ENCODE data around the gene XKRX.
A peak's percentile ranks its signal among the peaks of the same experiment; 100 is the strongest.

Gene XKRX

DNA sequence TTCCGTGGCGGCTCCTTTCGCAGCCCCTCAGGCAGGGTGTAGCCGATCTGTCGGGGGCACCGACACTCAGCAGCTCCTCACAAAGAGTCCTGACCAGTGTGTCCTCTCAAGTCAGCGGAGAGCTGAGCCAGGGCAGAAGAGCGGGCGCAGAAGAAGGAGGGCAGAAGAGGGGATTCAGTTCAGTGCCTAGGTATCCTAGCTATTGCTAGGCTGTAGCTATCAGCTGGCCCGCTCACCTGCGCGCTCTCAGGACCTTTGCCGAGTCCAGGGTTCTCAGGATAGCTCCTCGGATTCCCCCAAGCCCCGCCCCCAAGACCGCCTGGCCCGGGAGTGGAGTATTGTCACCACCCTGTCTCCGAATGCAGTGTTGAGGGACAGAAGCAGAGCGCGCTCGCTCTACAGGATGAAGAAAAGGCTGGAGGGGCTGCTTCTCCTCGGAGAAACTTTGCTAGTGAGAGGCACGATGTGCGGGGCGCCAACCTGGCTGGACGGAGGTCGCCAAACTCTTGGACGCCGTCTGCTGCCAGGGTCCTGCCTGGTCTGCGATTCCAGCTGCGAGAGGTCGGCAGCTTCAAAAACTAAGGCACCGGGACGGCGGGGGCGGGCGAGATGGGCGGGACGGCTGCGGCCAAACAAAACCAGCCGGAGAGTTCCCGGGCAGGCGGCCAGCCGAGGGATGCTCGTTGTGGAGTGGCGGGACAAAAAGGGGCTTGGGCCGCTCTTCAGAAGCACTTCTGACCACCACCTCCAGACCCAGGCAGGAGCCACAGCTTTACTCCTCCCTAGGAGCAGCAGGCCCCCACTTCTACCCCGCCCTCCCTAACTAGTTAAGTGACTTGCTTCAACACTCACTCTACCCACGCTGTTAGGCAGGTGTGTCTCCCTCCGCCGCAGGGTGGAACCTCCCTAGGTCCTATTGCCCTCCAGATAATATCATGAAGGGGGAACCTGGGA is at the start of gene XKRX:
XKRX (minus strand) TSS at position 258 of the 954 bp plus-strand sequence. CDS start 613 bp downstream, outside the sequence.
- peak; percentile 6 to 24 for DNase-seq (ENCODE audit: low read depth in 2 of 2)

GRCh38 chrX:100976211-100976610 is 47.5 kb upstream of the XKRX start:
- no peak for DNase-seq (ENCODE audit: low read depth in 2 of 2)

DNA sequence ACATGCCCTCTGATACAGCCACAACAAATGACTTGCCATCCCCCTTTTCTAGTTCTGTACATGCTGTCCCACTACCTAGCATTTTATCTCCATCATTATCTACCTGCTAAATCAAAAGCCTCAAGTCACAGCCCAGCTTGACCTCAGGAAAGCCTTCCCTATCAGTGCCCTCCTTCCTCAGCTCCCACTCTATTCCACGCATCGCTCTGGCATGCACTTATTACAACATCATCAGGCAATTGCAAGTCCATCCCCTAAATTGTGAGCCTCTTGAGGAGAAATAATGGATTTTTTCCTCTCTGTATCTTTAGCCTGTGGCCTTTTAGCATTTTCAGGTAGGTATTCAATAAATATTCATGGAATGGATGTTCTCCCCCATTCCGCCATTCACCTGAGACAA is 46.5 kb upstream of the XKRX start:
- no peak for DNase-seq (ENCODE audit: low read depth in 2 of 2)

- DNase-seq (ENCODE audit: low read depth in 2 of 2) = no peak
Observed at GRCh38 chrX:100973411-100973810, 44.7 kb upstream of the XKRX start.

- DNase-seq (ENCODE audit: low read depth in 2 of 2) = no peak
Observed at GRCh38 chrX:100969936-100970335, 41.2 kb upstream of the XKRX start.

GRCh38 chrX:100969408-100969807 is 40.7 kb upstream of the XKRX start, which contains the start of gene ARL13A:
Gene ARL13A (plus strand): TSS chrX:100969708. CDS start chrX:100973690, 3,982 bp downstream.
- no peak for DNase-seq (ENCODE audit: low read depth in 2 of 2)

DNA sequence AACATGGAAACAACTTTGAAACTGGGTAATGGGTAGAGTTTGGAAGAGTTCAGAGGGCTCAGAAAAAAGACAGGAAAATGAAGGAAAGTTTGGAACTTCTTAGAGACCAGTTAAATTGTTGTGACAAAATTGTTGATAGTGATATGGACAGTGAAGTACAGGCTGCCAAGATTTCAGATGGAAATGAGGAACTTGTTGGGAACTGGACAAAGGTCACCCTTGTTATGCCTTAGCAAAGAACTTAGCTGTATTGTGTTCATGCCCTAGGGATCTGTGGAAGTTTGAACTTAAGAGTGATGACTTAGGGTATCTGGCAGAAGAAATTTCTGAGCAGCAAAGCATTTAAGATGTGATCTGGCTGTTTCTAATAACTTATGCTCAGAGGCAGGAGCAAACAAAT is 35.6 kb upstream of the XKRX start:
- DNase-seq (ENCODE audit: low read depth in 2 of 2) = no peak

- DNase-seq (ENCODE audit: low read depth in 2 of 2) = no peak
Observed at GRCh38 chrX:100962811-100963210, 34.1 kb upstream of the XKRX start.

DNA sequence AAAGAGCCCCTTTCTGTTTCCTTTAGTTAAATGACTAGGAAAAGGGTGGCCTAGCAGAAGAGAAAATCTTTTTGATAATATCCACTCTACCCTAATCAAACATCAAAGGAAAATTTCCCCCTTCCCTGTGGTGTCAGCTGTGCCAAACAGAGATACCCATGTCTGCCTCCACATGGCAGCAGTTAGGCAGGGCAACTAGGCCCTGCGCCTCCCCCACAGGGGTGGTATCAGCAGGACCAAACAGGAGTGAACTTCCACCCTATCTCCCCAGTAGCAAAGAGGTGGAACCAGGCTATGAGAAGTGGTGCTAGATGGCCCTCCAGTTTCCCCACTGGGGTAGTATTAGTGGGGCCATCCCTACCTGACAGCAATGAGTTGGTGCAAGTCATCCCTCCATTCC is 19.8 kb upstream of the XKRX start:
- no peak for DNase-seq (ENCODE audit: low read depth in 2 of 2)

DNA sequence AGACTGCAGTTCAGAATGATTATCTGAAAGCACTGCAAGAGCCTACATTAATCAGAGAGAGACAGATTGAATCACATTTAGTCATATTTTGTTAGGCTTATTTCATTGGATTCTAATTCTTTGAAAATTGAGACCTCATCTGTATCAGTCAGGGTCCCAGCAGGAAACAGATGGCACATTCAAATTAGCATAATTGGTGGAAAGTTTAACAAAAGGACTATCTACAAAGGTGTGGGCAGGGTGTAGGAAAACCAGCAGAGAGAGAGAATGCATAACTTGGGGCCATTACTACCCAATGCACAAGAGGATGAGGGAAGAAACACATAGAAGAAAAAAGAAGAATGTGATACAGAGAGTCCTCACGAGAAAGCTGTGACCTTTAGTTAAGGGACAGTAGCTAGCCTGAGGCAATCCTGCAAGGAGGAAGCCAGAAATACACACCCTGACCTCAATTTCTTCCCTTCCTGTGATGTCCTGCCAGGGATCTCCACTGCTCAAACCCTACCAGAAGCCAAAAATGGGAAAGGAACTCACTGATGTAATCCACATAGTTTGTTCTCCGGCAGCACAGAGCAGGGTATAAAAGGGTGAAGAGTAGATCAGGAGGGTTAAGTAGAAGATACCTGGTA is 17.7 kb upstream of the XKRX start:
- DNase-seq (ENCODE audit: low read depth in 2 of 2) = no peak

DNA sequence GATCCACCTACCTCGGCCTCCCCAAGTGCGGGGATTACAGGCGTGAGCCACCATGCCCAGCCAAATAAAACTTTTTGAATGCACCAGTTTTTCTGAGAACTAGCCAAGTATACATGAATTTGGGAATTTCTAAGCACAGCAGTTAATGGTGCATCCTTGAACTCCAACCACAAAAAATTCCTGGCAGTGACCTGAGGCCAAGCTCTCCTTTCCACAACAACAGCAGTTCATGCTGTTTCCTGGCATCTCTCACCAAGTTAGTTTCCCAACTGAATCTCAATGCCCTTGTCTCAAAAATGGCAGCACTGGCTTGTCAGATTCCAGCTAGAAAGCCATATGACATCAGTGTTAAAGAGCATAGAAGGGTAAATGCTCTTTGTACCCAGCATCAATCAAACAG is 15.9 kb upstream of the XKRX start:
- no peak for DNase-seq (ENCODE audit: low read depth in 2 of 2)

- no peak for DNase-seq (ENCODE audit: low read depth in 2 of 2)
Observed at GRCh38 chrX:100939333-100939732, 10.6 kb upstream of the XKRX start.

- DNase-seq (ENCODE audit: low read depth in 2 of 2) = no peak
Observed at GRCh38 chrX:100935767-100936166, 7.0 kb upstream of the XKRX start.

DNA sequence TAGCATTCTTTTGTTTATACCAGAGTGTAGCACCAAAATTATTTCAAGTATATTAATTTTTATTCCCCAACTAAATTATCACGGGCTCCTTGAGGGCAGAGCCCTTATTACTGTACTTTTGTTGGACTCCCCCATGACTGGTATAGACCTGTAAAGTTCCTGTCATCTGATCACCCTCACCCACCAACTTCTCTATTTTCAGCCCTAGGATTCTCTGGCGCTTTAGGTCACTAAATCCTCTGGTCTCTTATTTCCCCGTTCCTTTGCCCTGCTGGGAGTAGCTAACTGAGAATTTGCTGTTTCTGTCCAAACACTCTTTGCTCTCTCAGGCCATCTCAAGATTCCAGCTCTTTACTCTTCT is 3.2 kb upstream of the XKRX start:
- no peak for DNase-seq (ENCODE audit: low read depth in 2 of 2)

DNA sequence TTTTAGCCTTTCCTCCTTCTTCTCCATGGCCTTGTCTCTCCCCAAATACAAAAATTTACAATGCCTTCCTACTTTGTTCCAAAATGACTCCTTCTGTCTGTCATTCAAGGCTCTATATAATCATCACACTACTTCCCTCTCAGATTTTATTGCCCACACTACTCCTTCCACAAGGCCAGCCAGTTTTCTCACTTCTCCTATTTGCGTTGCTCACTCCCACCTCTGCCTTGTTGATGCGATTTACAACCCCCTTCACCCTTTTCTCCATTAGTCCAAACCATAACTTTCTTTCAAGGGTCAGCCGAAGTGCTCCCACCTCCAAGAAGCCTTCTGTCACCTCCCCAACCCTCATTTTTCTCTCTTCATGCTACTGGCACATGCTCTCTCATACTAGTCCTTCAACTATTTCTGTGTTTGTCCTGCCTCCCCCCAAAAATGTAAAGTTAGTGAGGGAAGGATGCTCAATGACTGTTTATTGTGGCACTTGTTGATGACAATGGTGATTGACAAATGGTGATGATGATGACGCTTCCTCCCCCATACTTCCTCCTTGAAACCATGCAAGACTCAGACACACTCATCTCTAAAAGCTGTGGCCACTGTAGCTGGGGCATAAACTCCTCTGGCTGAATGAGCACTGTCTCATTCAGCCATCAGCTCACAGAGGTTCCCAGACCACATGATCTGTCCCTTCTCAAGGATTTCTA is 2.7 kb upstream of the XKRX start:
- DNase-seq (ENCODE audit: low read depth in 2 of 2) = no peak

GRCh38 chrX:100926453-100926852 is 2.3 kb downstream of the XKRX start:
- DNase-seq (ENCODE audit: low read depth in 2 of 2) = no peak

DNA sequence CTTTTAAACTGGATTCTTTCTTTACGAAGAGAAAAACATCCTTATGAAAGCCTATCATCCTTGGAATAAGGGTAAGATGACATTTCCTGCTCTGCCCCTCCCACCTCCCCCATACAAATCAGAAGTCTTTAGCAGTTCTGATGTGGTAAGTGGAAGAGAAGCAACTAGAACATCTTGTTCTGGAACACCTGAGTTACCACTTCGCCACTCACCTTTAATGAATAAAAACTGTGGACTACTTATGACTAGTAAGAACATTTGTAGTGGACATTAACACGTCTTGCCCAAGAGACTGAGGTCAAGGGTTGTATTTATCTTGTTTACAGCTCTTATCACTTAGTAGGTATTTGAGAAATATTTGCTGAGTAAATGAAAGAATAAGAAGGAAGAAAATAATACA is 4.3 kb downstream of the XKRX start:
- no peak for DNase-seq (ENCODE audit: low read depth in 2 of 2)

DNA sequence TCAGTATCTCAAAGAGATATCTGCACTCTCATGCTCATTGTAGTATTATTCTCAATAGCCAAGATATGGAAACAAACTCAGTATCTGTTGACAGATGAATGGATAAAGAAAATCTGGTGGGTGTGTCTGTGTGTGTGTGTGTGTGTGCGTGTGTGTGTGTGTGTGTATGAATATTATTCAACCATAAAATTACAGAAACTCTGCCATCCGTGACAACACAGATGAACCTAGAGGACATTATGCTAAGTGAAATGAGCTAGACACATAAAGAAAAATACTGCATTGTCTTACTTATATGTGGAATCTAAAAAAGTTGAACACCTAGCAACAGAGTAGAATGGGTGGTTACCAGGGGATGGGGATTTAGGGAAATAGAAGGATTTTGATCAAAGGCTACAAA is 13.2 kb downstream of the XKRX start:
- DNase-seq (ENCODE audit: low read depth in 2 of 2) = no peak

DNA sequence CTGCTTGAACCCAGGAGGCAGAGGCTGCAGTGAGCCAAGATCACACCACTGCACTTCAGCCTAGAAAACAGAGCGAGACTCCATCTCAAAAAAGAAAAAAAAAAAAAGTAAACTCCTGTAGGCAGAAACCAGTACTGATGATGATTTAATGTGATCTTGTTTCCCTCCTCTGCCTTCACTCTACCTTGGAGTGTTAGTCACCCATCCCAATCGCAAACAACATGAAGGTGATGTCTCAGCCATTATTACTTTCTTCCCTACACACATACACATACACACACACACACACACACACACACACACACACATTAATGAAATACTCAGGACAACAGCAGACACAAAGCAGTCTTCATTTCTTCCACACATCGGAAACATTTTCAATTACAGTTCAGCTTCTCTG is 15.6 kb downstream of the XKRX start:
- no peak for DNase-seq (ENCODE audit: low read depth in 2 of 2)

DNA sequence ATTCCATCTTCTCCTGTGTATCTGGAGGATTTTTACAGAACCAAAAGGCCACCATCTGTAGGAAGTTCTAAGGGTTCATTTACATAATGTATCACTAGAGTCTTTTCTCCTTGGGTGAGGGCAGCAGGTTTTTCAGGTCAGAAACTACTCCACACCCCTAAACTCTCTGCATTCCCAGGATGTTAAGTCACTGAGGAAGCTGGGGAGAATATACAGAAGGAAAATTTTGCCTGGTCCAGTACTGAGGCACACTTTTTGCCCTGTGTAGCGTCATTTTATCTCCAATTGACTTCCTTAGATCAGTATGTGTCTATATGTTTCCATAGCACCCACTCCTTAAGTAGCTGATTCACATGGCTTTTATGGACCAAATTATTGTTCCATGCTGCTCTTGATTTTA is 17.0 kb downstream of the XKRX start:
- DNase-seq (ENCODE audit: low read depth in 2 of 2) = no peak

DNA sequence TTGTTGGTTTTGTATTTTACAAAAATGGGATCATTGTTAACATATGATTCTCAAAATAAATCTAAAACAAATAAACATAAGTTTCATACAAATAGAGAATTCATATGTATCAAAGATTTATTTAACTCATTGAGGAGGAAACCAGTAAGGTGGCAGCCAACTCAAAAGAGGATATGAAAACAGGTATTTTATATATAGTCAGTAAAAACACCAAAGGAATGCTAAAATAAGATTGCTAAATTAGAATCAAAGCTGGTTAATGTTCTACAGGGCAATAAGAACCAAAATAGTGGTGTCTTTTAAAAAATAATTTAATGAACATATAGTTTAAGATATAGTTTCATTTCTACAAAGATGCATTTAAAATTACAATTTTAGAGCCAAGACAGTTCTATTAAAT is 23.1 kb downstream of the XKRX start:
- no peak for DNase-seq (ENCODE audit: low read depth in 2 of 2)

- DNase-seq (ENCODE audit: low read depth in 2 of 2) = no peak
Observed at GRCh38 chrX:100904433-100904832, 24.3 kb downstream of the XKRX start.

Data from stimulated activated CD8-positive, alpha-beta memory T cell treated with anti-CD3 and anti-CD28 coated beads, Interleukin-15, amount 100 ng/mL, for 4 hours (primary cell).